HG03060 (cell line): ENCODE measurements around the gene KRT73.

Source experiments
- ATAC-seq: cut with Tn5 transposase; IDR thresholded peaks from one replicate; pipeline ENCODE4 v1.9.1; 2021; ENCODE audit warnings: low read depth, moderate number of reproducible peaks; ENCODE audit not compliant: unreplicated experiment

KRT73 gene

DNA sequence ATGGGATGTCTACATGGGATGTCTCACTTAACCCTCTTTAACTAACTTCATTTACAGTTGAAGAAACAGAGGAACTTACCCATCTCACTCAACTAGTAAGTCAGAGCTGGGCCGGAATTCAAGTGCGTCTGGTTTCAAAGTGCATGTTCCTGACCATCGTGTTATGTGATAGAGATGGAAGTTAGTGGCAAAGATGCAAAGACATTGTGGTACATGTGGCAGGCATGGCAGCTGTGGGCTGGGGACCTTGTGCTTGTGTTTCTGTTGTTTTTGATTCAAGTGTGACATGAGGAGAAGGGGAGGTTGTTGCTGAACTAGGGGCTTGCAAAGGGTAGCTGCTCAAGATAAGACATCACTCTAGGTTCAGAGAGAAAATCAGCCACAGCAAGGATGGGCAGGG lies 42.4 kb downstream of the KRT73 start:
- no peak for ATAC-seq

DNA sequence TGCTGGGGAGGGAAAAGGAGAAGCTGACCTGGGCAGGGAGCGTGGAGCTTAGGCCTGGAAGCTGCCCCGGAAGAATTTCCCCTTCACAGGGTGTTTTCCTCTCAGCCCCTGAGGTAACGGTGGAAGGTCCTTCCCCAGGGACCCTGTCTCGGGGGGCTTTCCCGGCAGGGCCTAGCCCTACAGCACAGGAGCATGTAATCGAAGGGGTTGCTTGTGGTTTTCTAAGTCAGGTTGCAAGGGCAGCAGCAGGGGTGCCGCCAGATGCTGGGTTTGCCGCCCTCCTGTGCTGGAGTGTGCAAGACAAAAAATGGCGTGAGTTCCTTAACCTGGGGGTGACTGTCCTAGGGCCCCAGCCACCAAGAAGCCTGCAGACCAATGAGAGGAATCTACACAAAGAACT lies 43.1 kb downstream of the KRT73 start:
- no peak for ATAC-seq

DNA sequence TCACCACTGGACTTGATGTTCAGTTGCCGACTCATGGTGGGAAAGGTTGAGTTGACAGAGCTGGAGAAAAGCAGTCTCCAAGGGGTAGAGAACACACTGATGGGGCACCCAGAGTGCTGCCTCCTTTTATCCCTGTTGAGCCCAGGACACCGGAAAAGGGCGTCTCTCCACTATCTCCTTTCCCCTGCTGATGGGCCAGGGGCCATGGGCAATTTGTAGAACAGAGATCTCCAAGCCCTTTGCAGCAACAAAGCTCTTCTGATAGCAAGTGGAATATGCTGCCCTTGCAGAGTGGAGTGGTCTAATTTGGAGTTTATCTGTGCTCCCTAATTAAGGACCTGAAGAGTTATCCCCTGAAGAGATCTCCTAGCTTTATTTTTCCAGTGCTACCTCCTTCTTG lies 44.6 kb downstream of the KRT73 start, which contains the start of gene KRT74:
Gene KRT74, minus strand, starts transcription at position 101 of the 400 bp plus-strand sequence. Its CDS starts 66 bp downstream, at position 35.
- ATAC-seq: no peak

DNA sequence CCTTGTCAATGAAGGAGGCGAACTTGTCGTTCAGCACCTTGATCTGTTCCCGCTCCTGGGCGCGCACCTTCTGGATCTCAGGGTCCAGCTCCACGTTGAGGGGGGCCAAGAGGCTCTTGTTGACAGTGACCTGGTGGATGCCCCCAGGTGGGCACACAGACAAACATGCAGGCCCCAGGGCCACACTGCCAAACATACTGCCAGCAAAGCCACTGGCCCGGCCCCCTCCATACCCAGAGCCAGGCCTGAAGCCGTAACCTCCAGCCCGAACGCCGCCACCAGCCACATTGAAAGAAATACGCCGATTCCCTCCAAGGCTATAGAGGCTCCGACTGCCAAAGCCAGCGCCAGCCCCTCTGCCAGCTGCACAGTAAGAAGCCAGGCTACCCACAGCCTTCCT lies 45.1 kb downstream of the KRT73 start:
- ATAC-seq: no peak

DNA sequence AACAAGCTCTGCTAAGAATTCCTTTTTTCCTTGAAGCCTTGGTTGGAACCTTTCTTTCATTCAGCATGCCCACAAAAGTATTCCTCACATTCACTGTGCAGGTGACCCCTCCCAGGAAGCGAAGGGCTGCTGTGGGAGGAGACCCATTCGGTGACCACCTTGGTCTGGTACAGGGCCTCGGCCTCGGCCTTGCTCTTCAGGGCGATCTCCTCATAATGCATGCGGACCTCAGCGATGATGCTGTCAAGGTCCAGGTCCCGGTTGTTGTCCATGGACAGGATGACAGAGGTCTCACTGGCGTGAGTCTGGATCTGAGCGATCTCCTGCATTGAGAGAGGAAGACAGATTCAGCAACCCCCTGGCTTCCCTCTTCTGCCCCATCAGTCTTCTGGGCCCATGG lies 47.8 kb downstream of the KRT73 start:
- no peak for ATAC-seq

DNA sequence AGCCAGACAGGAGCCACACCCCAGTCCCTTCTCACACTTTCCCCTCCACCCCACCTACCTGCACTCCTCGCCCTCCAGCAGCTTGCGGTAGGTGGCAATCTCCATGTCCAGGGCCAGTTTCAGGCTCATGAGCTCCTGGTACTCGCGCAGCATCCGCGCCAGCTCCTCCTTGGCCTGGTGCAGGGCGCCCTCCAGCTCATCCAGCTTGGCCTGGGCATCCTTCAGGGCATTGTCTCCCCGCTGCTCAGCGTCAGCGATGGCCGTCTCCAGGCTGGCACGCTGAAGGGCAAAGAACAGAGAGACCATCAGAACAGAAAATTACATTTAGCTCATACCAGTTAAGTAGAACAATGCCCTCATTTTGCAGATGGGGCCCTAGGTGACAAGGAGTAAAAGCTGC lies 50.2 kb downstream of the KRT73 start:
- ATAC-seq: no peak

DNA sequence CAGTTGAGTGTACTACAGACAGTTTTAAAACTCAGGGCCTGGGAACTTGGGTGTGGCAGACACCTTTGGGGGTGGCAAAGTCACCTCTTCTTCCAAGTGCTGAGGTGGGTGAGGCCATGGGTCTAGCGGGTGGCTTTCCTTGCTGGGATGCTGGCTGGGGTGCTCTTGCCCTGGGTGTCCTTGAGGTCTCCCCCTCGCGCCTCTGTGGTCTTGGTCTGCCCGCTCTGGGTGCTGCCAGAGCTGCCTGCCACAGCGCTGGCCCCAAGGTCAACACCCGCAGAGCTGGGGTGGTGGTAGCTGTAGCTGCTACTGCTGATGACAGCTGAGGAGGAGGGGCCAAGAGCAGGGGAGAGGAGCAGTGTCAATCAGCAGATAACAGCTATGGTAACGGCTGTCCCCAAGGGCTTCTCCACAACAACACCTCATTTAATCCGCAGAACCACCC lies 51.5 kb downstream of the KRT73 start:
- ATAC-seq: no peak

DNA sequence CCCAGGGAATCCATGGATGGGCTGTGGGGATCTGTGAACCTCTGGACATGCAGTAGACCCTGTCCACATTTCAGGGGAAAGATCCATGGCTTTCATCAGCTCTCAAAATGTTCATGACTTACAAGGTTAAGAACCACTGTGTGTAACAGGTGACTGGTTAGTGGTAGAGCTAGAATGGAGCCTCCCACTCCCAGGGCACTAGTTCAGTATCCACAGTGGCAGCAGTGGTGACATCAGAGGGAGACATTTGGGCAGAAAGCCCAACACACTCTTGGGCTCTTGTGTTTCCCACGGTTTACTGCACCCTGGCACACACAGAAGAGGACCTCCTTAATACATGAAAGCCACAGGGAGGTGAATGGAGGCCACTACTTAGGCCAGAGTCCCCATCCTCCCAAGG lies 53.8 kb downstream of the KRT73 start:
- no peak for ATAC-seq

DNA sequence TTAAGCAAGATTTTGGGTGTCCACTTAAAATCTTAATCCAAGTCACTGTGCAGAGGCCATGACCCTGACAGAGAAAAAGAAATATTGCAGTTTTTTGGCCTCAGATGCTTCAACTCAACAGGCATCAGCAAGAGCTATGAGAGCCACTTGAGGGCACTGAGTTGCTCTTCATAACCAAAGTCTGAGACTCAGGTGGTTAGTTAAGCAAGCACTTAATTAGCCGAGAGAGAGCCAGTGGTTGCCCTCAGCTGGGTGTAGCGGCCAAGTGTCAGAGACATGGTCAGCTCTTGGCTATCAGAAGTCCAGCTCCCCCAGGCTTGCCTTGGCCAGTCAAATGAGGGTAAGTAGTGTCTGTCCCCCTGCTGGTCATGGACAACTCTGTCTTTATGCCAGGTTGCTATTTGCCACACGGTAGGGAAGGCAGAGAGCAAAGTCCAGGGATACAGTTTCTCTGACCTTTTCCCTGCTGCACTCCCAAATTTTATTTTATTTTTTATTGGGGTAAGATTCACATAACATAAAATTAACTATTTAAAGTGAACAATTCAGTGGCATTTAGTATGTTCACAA lies 56.4 kb downstream of the KRT73 start:
- no peak for ATAC-seq

DNA sequence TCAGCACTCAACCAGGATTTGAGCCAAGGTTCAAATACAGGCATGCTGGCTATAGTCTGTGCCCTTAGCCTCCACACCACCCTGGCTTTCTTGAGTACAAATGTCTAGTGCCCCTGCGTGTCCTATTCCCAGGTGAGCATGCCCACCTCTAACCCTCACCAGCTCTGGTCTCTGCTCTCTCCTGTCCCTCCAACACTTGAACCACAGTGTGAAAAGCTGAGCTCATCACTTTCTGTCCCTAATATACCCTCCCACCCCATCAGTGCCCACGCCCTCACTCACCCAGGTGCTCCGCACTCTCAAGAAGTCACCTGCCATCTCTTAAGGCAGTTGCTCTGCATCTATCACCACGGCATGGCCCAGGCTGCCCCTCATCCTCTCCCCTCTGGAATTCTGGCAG lies 58.4 kb downstream of the KRT73 start:
- ATAC-seq: no peak

DNA sequence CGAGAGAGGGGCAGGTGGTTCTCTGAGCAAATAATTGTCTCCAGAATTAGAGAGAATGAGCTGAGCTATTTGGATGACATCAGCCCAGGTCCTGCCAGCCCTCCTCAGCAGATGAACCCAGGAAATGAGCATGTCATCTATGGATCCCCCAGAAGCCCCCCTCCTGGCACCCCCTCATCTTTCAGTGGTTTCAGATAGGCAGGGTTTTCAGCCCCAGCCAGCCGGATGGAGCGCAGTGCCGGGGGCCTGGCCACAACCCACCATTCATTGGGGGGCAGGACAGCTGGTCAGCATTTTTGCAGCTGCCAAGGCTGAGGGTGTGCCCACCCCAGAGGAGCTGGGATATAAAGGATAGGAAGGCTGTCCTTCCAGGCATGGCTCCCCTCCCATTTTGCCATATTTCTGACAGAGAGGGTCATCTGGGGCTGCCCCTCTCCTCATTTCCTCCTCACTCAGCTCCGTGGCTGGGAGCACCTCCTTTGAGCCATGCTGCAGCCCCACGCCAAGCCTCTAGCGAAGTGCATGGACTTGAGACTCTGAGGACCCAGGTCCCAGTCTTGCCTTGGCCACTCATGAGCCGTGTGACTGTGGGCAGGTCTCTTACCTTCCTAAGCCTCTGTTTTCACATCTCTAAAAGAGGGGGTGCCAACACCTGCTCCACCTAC lies 59.4 kb downstream of the KRT73 start:
- ATAC-seq: no peak
